PC-3 (cell line): Measurements from ENCODE around the gene PIK3R5. TPM values are rescaled to one million over a fixed set of nuclear protein-coding genes. Genes with fewer than 3 reads are reported as not detected.

Experiments used
- ATAC-seq: fragments of 200-7000 bp; cut with Tn5 transposase; 2 replicates; pipeline ENCODE4 v1.9.1; 2020; ENCODE audit warnings: mild to moderate bottlenecking, moderate library complexity
- BruUV-seq: library from RNA; stranded (reverse); fragments of 400-500 nt; replicated peaks from 2 replicates; lab custom pipeline; 2021; lab: Mats Ljungman, UMichigan
- CTCF ChIA-PET: fragments of 300-600 bp; sonication (Branson Sonifier 250); formaldehyde crosslinking; loops from one replicate; lab custom pipeline; 2022; ENCODE audit warnings: antibody characterized with exemption; lab: Charles Lee
- POLR2A ChIA-PET: fragments of 300-600 bp; sonication (Branson Sonifier 250); formaldehyde crosslinking; loops from one replicate; lab custom pipeline; 2022; ENCODE audit warnings: antibody characterized with exemption; ENCODE audit not compliant: unreplicated experiment; lab: Charles Lee
- DNase-seq: peaks from one replicate; pipeline ENCODE4 v3.0.0-alpha.2; 2015
- H2AFZ ChIP-seq: fragments of 300-600 bp; sonication (generic); 2 replicates; pipeline ENCODE4 v1.6.0; 2016; ENCODE audit warnings: antibody characterized with exemption, low read length
- H3F3A ChIP-seq: fragments of 300-600 bp; sonication (generic); one replicate; pipeline ENCODE4 v1.6.0; 2017; ENCODE audit warnings: antibody characterized with exemption, low read length, control low read depth, mild to moderate bottlenecking; ENCODE audit not compliant: unreplicated experiment
- H3K27ac ChIP-seq: fragments of 300-600 bp; sonication (generic); 2 replicates; pipeline ENCODE4 v1.5.1; 2016; ENCODE audit warnings: mild to moderate bottlenecking, low read length
- H3K27me3 ChIP-seq: fragments of 300-600 bp; sonication (generic); 2 replicates; pipeline ENCODE4 v1.6.1; 2016; ENCODE audit warnings: low read length, mixed read lengths
- H3K36me3 ChIP-seq: fragments of 300-600 bp; sonication (generic); 2 replicates; pipeline ENCODE4 v1.6.1; 2016; ENCODE audit warnings: low read depth, mixed run types, low read length, mixed read lengths
- H3K4me1 ChIP-seq: fragments of 300-600 bp; sonication (generic); 2 replicates; pipeline ENCODE4 v1.5.1; 2016; ENCODE audit warnings: low read length; ENCODE audit not compliant: insufficient read depth
- H3K4me2 ChIP-seq: fragments of 300-600 bp; sonication (generic); 2 replicates; pipeline ENCODE4 v1.6.0; 2016; ENCODE audit warnings: low read length
- H3K4me3 ChIP-seq: fragments of 300-600 bp; sonication (generic); 2 replicates; pipeline ENCODE4 v1.5.1; 2016; ENCODE audit warnings: mild to moderate bottlenecking, low read length, mixed read lengths
- H3K79me2 ChIP-seq: fragments of 300-600 bp; sonication (generic); 2 replicates; pipeline ENCODE4 v1.6.1; 2017; ENCODE audit warnings: low read length, mixed read lengths
- H3K9ac ChIP-seq: fragments of 300-600 bp; sonication (generic); 2 replicates; pipeline ENCODE4 v1.6.0; 2016; ENCODE audit warnings: mild to moderate bottlenecking, low read length
- H3K9me2 ChIP-seq: fragments of 300-600 bp; sonication (generic); replicated peaks from 2 replicates; pipeline ENCODE4 v1.6.1; 2016; ENCODE audit warnings: mixed run types, low read length, mixed read lengths
- H3K9me3 ChIP-seq: fragments of 300-600 bp; sonication (generic); 2 replicates; pipeline ENCODE4 v1.6.1; 2016; ENCODE audit warnings: low read length, mixed read lengths
- H4K20me1 ChIP-seq: fragments of 300-600 bp; sonication (generic); 2 replicates; pipeline ENCODE4 v1.6.1; 2016; ENCODE audit warnings: low read length, mixed read lengths
- EZH2 ChIP-seq: fragments of 300-600 bp; sonication (generic); IDR thresholded peaks from one replicate; pipeline ENCODE4 v1.6.1; 2017; ENCODE audit warnings: antibody characterized with exemption, mild to moderate bottlenecking, low read length; ENCODE audit not compliant: unreplicated experiment
- EZH2phosphoT487 ChIP-seq: fragments of 300-600 bp; sonication (generic); IDR thresholded peaks from 2 replicates; pipeline ENCODE4 v1.6.1; 2018; ENCODE audit warnings: mild to moderate bottlenecking, antibody characterized with exemption, low read length, borderline replicate concordance
- intact Hi-C: fragments of 100-400 bp; cut with micrococcal nuclease; formaldehyde crosslinking; loops from 2 replicates; pipeline ENCODE4 v1.9.0; 2023
- total RNA-seq: library from RNA; depleted of rRNA; stranded (reverse); fragments of >200 nt; gene quantifications from 2 replicates; pipeline ENCODE4 v1.2.3, GENCODE V29; 2014
- TF ChIP-seq, protein P1 (sequence below): fragments of 300-600 bp; sonication (generic); conservative IDR thresholded peaks from 2 replicates; pipeline ENCODE4 v1.5.1; 2017; ENCODE audit warnings: antibody characterized with exemption, low read depth, mild to moderate bottlenecking, low read length

PIK3R5 gene
- total RNA-seq, 1 experiment from 2014 or later, result not detected

- Histone ChIP-seq H4K20me1 (no peaks in the 10 kb centered on the region), H3K4me2 (no peak overlapping the region), H3K4me1 (no peaks in the 10 kb centered on the region), H3K9me3 (no peaks in the 10 kb centered on the region), H3K4me3 (no peak overlapping the region), H3K9me2 (no peaks in the 10 kb centered on the region), H3F3A (no peaks in the 10 kb centered on the region), H3K36me3 (no peaks in the 10 kb centered on the region), H2AFZ (no peak overlapping the region), H3K27ac (no peak overlapping the region), H3K79me2 (no peaks in the 10 kb centered on the region), H3K9ac (no peak overlapping the region), H3K27me3 (peaks cover 30% of the 10 kb centered on the region)
- CTCF ChIA-PET, result no interaction called here
- intact Hi-C loops, result no loop called here
- DNase-seq (no peak), ATAC-seq (no peak)
- POLR2A ChIA-PET, result no interaction called here
- BruUV-seq, result no TSS peak
- TF ChIP-seq EZH2 (no peak), EZH2phosphoT487 (no peak)
- TF ChIP-seq, protein P1, sequence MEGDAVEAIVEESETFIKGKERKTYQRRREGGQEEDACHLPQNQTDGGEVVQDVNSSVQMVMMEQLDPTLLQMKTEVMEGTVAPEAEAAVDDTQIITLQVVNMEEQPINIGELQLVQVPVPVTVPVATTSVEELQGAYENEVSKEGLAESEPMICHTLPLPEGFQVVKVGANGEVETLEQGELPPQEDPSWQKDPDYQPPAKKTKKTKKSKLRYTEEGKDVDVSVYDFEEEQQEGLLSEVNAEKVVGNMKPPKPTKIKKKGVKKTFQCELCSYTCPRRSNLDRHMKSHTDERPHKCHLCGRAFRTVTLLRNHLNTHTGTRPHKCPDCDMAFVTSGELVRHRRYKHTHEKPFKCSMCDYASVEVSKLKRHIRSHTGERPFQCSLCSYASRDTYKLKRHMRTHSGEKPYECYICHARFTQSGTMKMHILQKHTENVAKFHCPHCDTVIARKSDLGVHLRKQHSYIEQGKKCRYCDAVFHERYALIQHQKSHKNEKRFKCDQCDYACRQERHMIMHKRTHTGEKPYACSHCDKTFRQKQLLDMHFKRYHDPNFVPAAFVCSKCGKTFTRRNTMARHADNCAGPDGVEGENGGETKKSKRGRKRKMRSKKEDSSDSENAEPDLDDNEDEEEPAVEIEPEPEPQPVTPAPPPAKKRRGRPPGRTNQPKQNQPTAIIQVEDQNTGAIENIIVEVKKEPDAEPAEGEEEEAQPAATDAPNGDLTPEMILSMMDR, result no peak
Measured at GRCh38 chr17:8904686-8905085, 60.8 kb downstream of the PIK3R5 start.

- Histone ChIP-seq H3K36me3 (no peaks in the 10 kb centered on the region), H3K9me2 (no peaks in the 10 kb centered on the region), H3F3A (no peaks in the 10 kb centered on the region), H3K9me3 (no peaks in the 10 kb centered on the region), H3K79me2 (no peaks in the 10 kb centered on the region), H3K4me3 (no peak overlapping the region), H3K9ac (no peak overlapping the region), H4K20me1 (no peaks in the 10 kb centered on the region), H3K4me2 (no peak overlapping the region), H3K4me1 (no peaks in the 10 kb centered on the region), H3K27me3 (peaks cover 30% of the 10 kb centered on the region), H3K27ac (no peak overlapping the region), H2AFZ (no peak overlapping the region)
- ATAC-seq (no peak), DNase-seq (no peak)
- TF ChIP-seq EZH2phosphoT487, result no peak
- TF ChIP-seq, protein P1, result no peak
- no peak for TF ChIP-seq EZH2
- no TSS peak for BruUV-seq
- CTCF ChIA-PET, result no interaction called here
- POLR2A ChIA-PET, result no interaction called here
- intact Hi-C loops, result no loop called here
Measured at GRCh38 chr17:8904201-8904600, 61.3 kb downstream of the PIK3R5 start.

GRCh38 chr17:8900626-8901585 is 64.6 kb downstream of the PIK3R5 start:
- Histone ChIP-seq H3K9me3 (no peaks in the 10 kb centered on the region), H3K9me2 (no peaks in the 10 kb centered on the region), H3K27ac (no peak overlapping the region), H3K36me3 (no peaks in the 10 kb centered on the region), H4K20me1 (no peaks in the 10 kb centered on the region), H3K79me2 (no peaks in the 10 kb centered on the region), H3F3A (no peaks in the 10 kb centered on the region), H3K4me3 (no peak overlapping the region), H3K4me2 (no peak overlapping the region), H3K27me3 (peaks cover 34% of the 10 kb centered on the region), H2AFZ (no peak overlapping the region), H3K4me1 (no peaks in the 10 kb centered on the region), H3K9ac (no peak overlapping the region)
- BruUV-seq, result no TSS peak
- TF ChIP-seq, protein P1, result no peak
- TF ChIP-seq EZH2phosphoT487, result no peak
- no peak for TF ChIP-seq EZH2
- intact Hi-C loops, result no loop called here
- no peak for DNase-seq
- CTCF ChIA-PET, result no interaction called here
- POLR2A ChIA-PET, result no interaction called here
- ATAC-seq, result no peak
